ENCODE measurements around the gene SMIM43.

- TF ChIP-seq CTCF (conservative IDR thresholded peaks at IDR 0.05; ENCODE audit: low read depth, low read length), result no peak
- TF ChIP-seq EZH2 (IDR thresholded peaks at IDR 0.05; ENCODE audit: low read length, unreplicated experiment), result no peak
Observed at GRCh38 chr4:121784401-121784800, 19.4 kb upstream of the SMIM43 start.

All from PC-3 (cell line).